ENCODE results near the gene PARM1. TPM values are rescaled to one million over a fixed set of nuclear protein-coding genes. Genes with fewer than 3 reads are reported as not detected.

The PARM1 gene
- total and polyA plus RNA-seq, 8 donors: 1.8 to 24.6 (median 8.4) TPM

GRCh38 chr4:74953647-74954046 is 20.7 kb downstream of the PARM1 start:
- TF ChIP-seq POLR2AphosphoS5 (IDR thresholded peaks at IDR 0.05): no peak
- TF ChIP-seq EP300 (IDR thresholded peaks at IDR 0.05): no peak
- TF ChIP-seq CTCF (IDR thresholded peaks at IDR 0.05): no peak
- no peak for TF ChIP-seq POLR2A (IDR thresholded peaks at IDR 0.05)
- H3K4me3 ChIP-seq: no peak overlapping the region
- H3K9me3 ChIP-seq: no peaks in the 10 kb centered on the region
- H3K36me3 ChIP-seq: no peaks in the 10 kb centered on the region
- intact Hi-C loops (cut with DNase I; ENCODE audit: low total_unique reads): no loop called here
- no peak for DNase-seq
- H3K27ac ChIP-seq: no peak overlapping the region
- H3K27me3 ChIP-seq: no peaks in the 10 kb centered on the region
- H3K4me1 ChIP-seq: no peaks in the 10 kb centered on the region
- WGBS, 5 donors: 79 to 90% (median 81%) methylated on average over 4 of the region's 4 CpGs

- intact Hi-C loops (cut with DNase I; ENCODE audit: low total_unique reads): no loop called here
- 83 to 90% (median 88%) methylated on average over 2 of the region's 2 CpGs for WGBS, 5 donors
- TF ChIP-seq POLR2A (IDR thresholded peaks at IDR 0.05) (no peak), CTCF (IDR thresholded peaks at IDR 0.05) (no peak), EP300 (IDR thresholded peaks at IDR 0.05) (no peak), POLR2AphosphoS5 (IDR thresholded peaks at IDR 0.05) (no peak)
- Histone ChIP-seq H3K36me3 (no peaks in the 10 kb centered on the region), H3K9me3 (peaks cover 0 to 11% (median 6%) of the 10 kb centered on the region in 4 donors), H3K4me1 (no peaks in the 10 kb centered on the region), H3K27ac (no peak overlapping the region), H3K27me3 (no peaks in the 10 kb centered on the region), H3K4me3 (no peak overlapping the region)
- DNase-seq: no peak
Measured at GRCh38 chr4:74958881-74959280, 26.0 kb downstream of the PARM1 start.

- no peak overlapping the region for H3K4me3 ChIP-seq
- WGBS, 5 donors: 91 to 97% (median 95%) methylated on average over 2 of the region's 2 CpGs
- no peaks in the 10 kb centered on the region for H3K36me3 ChIP-seq
- no peaks in the 10 kb centered on the region for H3K27me3 ChIP-seq
- no peak overlapping the region for H3K27ac ChIP-seq
- H3K9me3 ChIP-seq: peaks cover 0 to 11% (median 6%) of the 10 kb centered on the region in 4 donors
- H3K4me1 ChIP-seq: no peaks in the 10 kb centered on the region
- TF ChIP-seq POLR2A (IDR thresholded peaks at IDR 0.05): no peak
- TF ChIP-seq POLR2AphosphoS5 (IDR thresholded peaks at IDR 0.05): no peak
- TF ChIP-seq EP300 (IDR thresholded peaks at IDR 0.05): no peak
- TF ChIP-seq CTCF (IDR thresholded peaks at IDR 0.05): no peak
- no peak for DNase-seq
- intact Hi-C loops (cut with DNase I; ENCODE audit: low total_unique reads): no loop called here
Measured at GRCh38 chr4:74961230-74961629, 28.3 kb downstream of the PARM1 start.

GRCh38 chr4:74962584-74962983 is 29.7 kb downstream of the PARM1 start:
- TF ChIP-seq CTCF (IDR thresholded peaks at IDR 0.05) (no peak), EP300 (IDR thresholded peaks at IDR 0.05) (no peak), POLR2AphosphoS5 (IDR thresholded peaks at IDR 0.05) (no peak), POLR2A (IDR thresholded peaks at IDR 0.05) (no peak)
- peaks cover 0 to 11% (median 6%) of the 10 kb centered on the region in 4 donors for H3K9me3 ChIP-seq

More at GRCh38 chr4:74962584-74962983, 29.7 kb downstream of the PARM1 start:
- DNase-seq: no peak
- intact Hi-C loops (cut with DNase I; ENCODE audit: low total_unique reads): no loop called here
- Histone ChIP-seq H3K4me3 (no peak overlapping the region), H3K27me3 (no peaks in the 10 kb centered on the region), H3K27ac (no peak overlapping the region), H3K4me1 (peaks cover 0 to 4% (median 2%) of the 10 kb centered on the region in 4 donors), H3K36me3 (no peaks in the 10 kb centered on the region)
